BLaER1 treated with 17β-estradiol and CSF1 and Interleukin-3, amounts not matched to agents 10 nM and 100 nM (cell line): ENCODE results near the gene RGCC.

Experiments used
- H3K27ac ChIP-seq, 11 experiments: shearing (Covaris generic); formaldehyde crosslinking; 2 replicates each; pipeline ENCODE4 v1.8.1; 2022
- H3K27me3 ChIP-seq, 11 experiments: shearing (Covaris generic); formaldehyde crosslinking; 2 replicates each; pipeline ENCODE4 v1.8.1; 2022
- H3K36me3 ChIP-seq, 11 experiments: shearing (Covaris generic); formaldehyde crosslinking; 2 replicates each; pipeline ENCODE4 v1.8.1; 2022
- H3K4me1 ChIP-seq, 10 experiments: shearing (Covaris generic); formaldehyde crosslinking; 2 replicates each; pipeline ENCODE4 v1.8.1; 2022
- H3K4me2 ChIP-seq, 11 experiments: shearing (Covaris generic); formaldehyde crosslinking; 2 replicates each; pipeline ENCODE4 v1.8.1; 2022
- H3K4me3 ChIP-seq, 10 experiments: shearing (Covaris generic); formaldehyde crosslinking; 2 replicates each; pipeline ENCODE4 v1.8.1; 2022
- H3K9ac ChIP-seq, 11 experiments: shearing (Covaris generic); formaldehyde crosslinking; 2 replicates each; pipeline ENCODE4 v1.8.1; 2022
- H3K9me3 ChIP-seq, 11 experiments: shearing (Covaris generic); formaldehyde crosslinking; replicated peaks in 1 of 11; 2 replicates each; pipeline ENCODE4 v1.8.1; 2022
- H4K20me1 ChIP-seq, 11 experiments: shearing (Covaris generic); formaldehyde crosslinking; 2 replicates each; pipeline ENCODE4 v1.8.1; 2022
- Cebpa-rat ChIP-seq, 11 experiments: shearing (Covaris generic); IDR thresholded peaks; 2 replicates each; pipeline ENCODE4 v1.8.1; 2022

Gene RGCC

GRCh38 chr13:41490371-41491015 is 33.1 kb downstream of the RGCC start:
- no peak for TF ChIP-seq Cebpa-rat (IDR thresholded peaks at IDR 0.05)
- Histone ChIP-seq H3K9ac (no peak overlapping the region), H3K4me1 (peaks cover 12 to 37% (median 18%) of the 10 kb centered on the region in 10 experiments; a peak in 18 of 20 replicates), H3K36me3 (no peaks in the 10 kb centered on the region), H3K4me2 (peak overlapping the region in 2 of 11 experiments; percentile 15 to 19; a peak in 2 of 22 replicates), H3K27ac (peak overlapping the region in 1 of 11 experiments; percentile 77; a peak in 1 of 22 replicates), H3K9me3 (peaks cover 0 to 11% (median 0%) of the 10 kb centered on the region in 11 experiments; a peak in 3 of 22 replicates), H4K20me1 (no peaks in the 10 kb centered on the region), H3K27me3 (no peaks in the 10 kb centered on the region), H3K4me3 (no peak overlapping the region)

- H3K9me3 ChIP-seq = peaks cover 0 to 9% (median 0%) of the 10 kb centered on the region in 11 experiments; a peak in 2 of 22 replicates
- H3K27ac ChIP-seq = peak overlapping the region in 1 of 11 experiments; percentile 77; a peak in 2 of 22 replicates
- no peak overlapping the region for H3K9ac ChIP-seq
- H3K4me1 ChIP-seq = peaks cover 12 to 37% (median 18%) of the 10 kb centered on the region in 10 experiments; a peak in 18 of 20 replicates
- TF ChIP-seq Cebpa-rat (IDR thresholded peaks at IDR 0.05) = no peak
- H4K20me1 ChIP-seq = no peaks in the 10 kb centered on the region
- no peaks in the 10 kb centered on the region for H3K36me3 ChIP-seq
- no peaks in the 10 kb centered on the region for H3K27me3 ChIP-seq
- H3K4me2 ChIP-seq = peak overlapping the region in 3 of 11 experiments; percentile 73 to 86 (median 77); a peak in 4 of 22 replicates
- no peak overlapping the region for H3K4me3 ChIP-seq
Observed at GRCh38 chr13:41491436-41491835, 34.1 kb downstream of the RGCC start.

- Histone ChIP-seq H3K4me1 (peaks cover 12 to 37% (median 18%) of the 10 kb centered on the region in 10 experiments; a peak in 18 of 20 replicates), H3K9ac (peak overlapping the region in 6 of 11 experiments; percentile 2 to 63 (median 50); a peak in 9 of 22 replicates), H4K20me1 (no peaks in the 10 kb centered on the region), H3K27me3 (no peaks in the 10 kb centered on the region), H3K4me3 (no peak overlapping the region), H3K4me2 (peak overlapping the region; percentile 42 to 86 (median 51)), H3K27ac (peak overlapping the region in 9 of 11 experiments; percentile 18 to 81 (median 55); a peak in 15 of 22 replicates), H3K36me3 (no peaks in the 10 kb centered on the region), H3K9me3 (peaks cover 0 to 9% (median 0%) of the 10 kb centered on the region in 11 experiments; a peak in 2 of 22 replicates)
- no peak for TF ChIP-seq Cebpa-rat (IDR thresholded peaks at IDR 0.05)
Observed at GRCh38 chr13:41492432-41493260, 35.3 kb downstream of the RGCC start.

- Histone ChIP-seq H3K27me3 (no peaks in the 10 kb centered on the region), H4K20me1 (no peaks in the 10 kb centered on the region), H3K27ac (no peak overlapping the region), H3K36me3 (no peaks in the 10 kb centered on the region), H3K9ac (no peak overlapping the region), H3K9me3 (peaks cover 0 to 9% (median 0%) of the 10 kb centered on the region in 11 experiments; a peak in 2 of 22 replicates), H3K4me2 (0 out of 22 replicates have a peak overlapping the region, but pooled peaks of 1 of the 11 experiments have one; percentile 73), H3K4me3 (no peak overlapping the region), H3K4me1 (peaks cover 12 to 37% (median 18%) of the 10 kb centered on the region in 10 experiments; a peak in 18 of 20 replicates)
- TF ChIP-seq Cebpa-rat (IDR thresholded peaks at IDR 0.05) = no peak
Observed at GRCh38 chr13:41494202-41494601, 36.9 kb downstream of the RGCC start.

GRCh38 chr13:41495044-41495443 is 37.7 kb downstream of the RGCC start:
- Histone ChIP-seq H3K9ac (no peak overlapping the region), H3K27me3 (no peaks in the 10 kb centered on the region), H3K36me3 (no peaks in the 10 kb centered on the region), H3K9me3 (peaks cover 0 to 9% (median 0%) of the 10 kb centered on the region in 11 experiments; a peak in 2 of 22 replicates), H3K4me1 (peaks cover 12 to 44% (median 18%) of the 10 kb centered on the region in 10 experiments; a peak in 18 of 20 replicates), H4K20me1 (no peaks in the 10 kb centered on the region), H3K4me3 (no peak overlapping the region), H3K4me2 (no peak overlapping the region), H3K27ac (no peak overlapping the region)
- TF ChIP-seq Cebpa-rat (IDR thresholded peaks at IDR 0.05) = no peak

GRCh38 chr13:41496420-41497234 is 39.3 kb downstream of the RGCC start:
- Histone ChIP-seq H3K9ac (no peak overlapping the region), H3K4me1 (peaks cover 18 to 47% (median 31%) of the 10 kb centered on the region in 10 experiments; a peak in 18 of 20 replicates)

GRCh38 chr13:41497436-41497835 is 40.1 kb downstream of the RGCC start:
- no peaks in the 10 kb centered on the region for H3K36me3 ChIP-seq
- no peak for TF ChIP-seq Cebpa-rat (IDR thresholded peaks at IDR 0.05)
- H4K20me1 ChIP-seq = no peaks in the 10 kb centered on the region
- no peak overlapping the region for H3K4me2 ChIP-seq
- H3K9me3 ChIP-seq = no peaks in the 10 kb centered on the region
- no peak overlapping the region for H3K4me3 ChIP-seq
- H3K4me1 ChIP-seq = peaks cover 18 to 39% (median 26%) of the 10 kb centered on the region in 10 experiments; a peak in 18 of 20 replicates
- H3K27ac ChIP-seq = no peak overlapping the region
- no peaks in the 10 kb centered on the region for H3K27me3 ChIP-seq
- no peak overlapping the region for H3K9ac ChIP-seq

More at GRCh38 chr13:41496420-41497234, 39.3 kb downstream of the RGCC start:
- Histone ChIP-seq H4K20me1 (no peaks in the 10 kb centered on the region), H3K36me3 (no peaks in the 10 kb centered on the region), H3K27ac (no peak overlapping the region), H3K4me3 (no peak overlapping the region), H3K4me2 (no peak overlapping the region), H3K9me3 (no peaks in the 10 kb centered on the region), H3K27me3 (no peaks in the 10 kb centered on the region)
- no peak for TF ChIP-seq Cebpa-rat (IDR thresholded peaks at IDR 0.05)

- Histone ChIP-seq H4K20me1 (no peaks in the 10 kb centered on the region), H3K4me2 (peak overlapping the region in 2 of 11 experiments; percentile 57 to 64; a peak in 2 of 22 replicates), H3K36me3 (no peaks in the 10 kb centered on the region), H3K9me3 (peaks cover 4 to 11% (median 8%) of the 10 kb centered on the region in 11 experiments; a peak in 20 of 22 replicates), H3K4me1 (peaks cover 7 to 23% (median 14%) of the 10 kb centered on the region in 10 experiments; a peak in 16 of 20 replicates), H3K9ac (no peak overlapping the region), H3K27ac (peak overlapping the region in 1 of 11 experiments; percentile 30; a peak in 1 of 22 replicates), H3K27me3 (no peaks in the 10 kb centered on the region), H3K4me3 (no peak overlapping the region)
- no peak for TF ChIP-seq Cebpa-rat (IDR thresholded peaks at IDR 0.05)
Observed at GRCh38 chr13:41499452-41499851, 42.1 kb downstream of the RGCC start.
